Gastroesophageal sphincter (tissue), 3 donors: ENCODE data around the gene GRWD1.

Source experiments
- CTCF ChIP-seq, 4 experiments: fragments of 200-600 bp in 2 of 4; fragments of 450-650 bp in 2 of 4; sonication (generic) in 1 of 4; IDR thresholded peaks; one replicate each; pipeline ENCODE4 v1.5.1; 2017 to 2019; ENCODE audit warnings: antibody characterized with exemption in 4 of 4, mild to moderate bottlenecking in 2 of 4, moderate library complexity in 2 of 4
- POLR2AphosphoS5 ChIP-seq: sonication (generic); formaldehyde crosslinking; IDR thresholded peaks from one replicate; pipeline ENCODE4 v1.6.1; 2017; ENCODE audit warnings: antibody characterized with exemption

- TF ChIP-seq CTCF (IDR thresholded peaks at IDR 0.05): no peak
- peak; percentile 84 for TF ChIP-seq POLR2AphosphoS5
These were observed 42.2 kb downstream of the GRWD1 start for GRCh38 chr19:48487948-48488347.
